Fibroblast of skin of left biceps (primary cell): ENCODE results near the gene CD8B.

ENCODE experiments used
- DNase-seq, 2 experiments: peaks; one replicate each; pipeline ENCODE4 v3.0.0-alpha.2; 2013; ENCODE audit warnings: low read depth in 2 of 2

The CD8B gene

DNA sequence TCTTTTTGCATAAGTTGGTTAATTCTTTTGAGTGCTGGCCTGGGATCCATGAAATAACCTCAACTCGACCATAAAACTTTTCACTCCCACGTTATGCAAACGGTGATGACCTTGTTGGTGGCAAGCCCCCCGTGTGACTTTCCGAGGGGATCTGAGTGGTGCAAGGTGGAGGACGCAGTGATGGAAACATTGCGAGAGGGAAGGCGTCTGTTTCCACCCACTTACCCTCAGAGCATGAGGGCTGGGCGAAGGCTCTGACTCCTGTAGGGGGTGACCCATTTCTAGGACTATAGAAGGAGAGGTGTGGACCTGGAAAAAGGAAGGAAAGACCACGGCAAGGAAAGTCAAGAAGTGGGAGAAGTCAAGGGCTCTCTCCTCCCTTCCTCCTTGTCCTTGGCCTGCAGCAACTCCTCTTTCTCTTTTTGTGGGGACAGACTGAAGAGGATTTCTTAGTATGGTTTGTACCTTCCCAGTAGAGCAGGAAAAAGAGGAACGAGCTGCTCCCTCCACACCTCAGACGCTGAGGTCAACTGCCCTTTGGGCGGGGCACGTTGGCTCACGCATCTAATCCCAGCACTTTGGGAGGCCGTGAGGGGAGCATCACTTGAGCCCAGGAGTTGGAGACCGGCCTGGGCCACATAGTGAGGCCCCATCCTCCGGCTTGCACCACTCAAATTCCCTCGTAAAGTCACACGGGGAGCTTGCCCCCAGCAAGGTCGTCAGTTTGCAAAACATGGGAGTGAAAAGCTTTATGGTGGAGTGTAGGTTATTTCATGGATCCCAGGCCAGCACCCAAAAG, 55.4 kb downstream of the CD8B start:
- no peak for DNase-seq

GRCh38 chr2:86800856-86801567, 60.7 kb downstream of the CD8B start:
- DNase-seq: no peak

GRCh38 chr2:86794861-86795260, 66.8 kb downstream of the CD8B start:
- no peak for DNase-seq

DNA sequence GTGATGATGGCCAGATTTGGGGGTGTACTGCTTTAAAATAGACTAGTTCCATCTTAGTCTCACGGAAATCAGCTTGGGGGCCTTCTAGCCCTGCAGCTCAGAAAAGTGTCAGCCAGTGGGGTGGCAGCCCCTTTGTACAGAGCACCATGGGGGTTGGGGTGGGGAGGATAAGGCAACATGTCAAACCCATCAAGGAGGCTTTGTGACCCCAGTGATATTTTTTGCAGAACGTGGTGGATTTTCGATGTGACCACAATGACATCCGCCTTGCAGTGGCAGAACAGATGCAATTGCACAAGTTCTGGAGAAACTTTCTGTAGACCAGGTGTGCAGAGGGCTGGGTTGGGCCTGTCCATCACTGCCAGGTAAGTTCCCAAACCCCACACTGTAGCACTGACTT, 67.9 kb downstream of the CD8B start:
- DNase-seq: no peak

GRCh38 chr2:86791573-86791972, 70.1 kb downstream of the CD8B start:
- DNase-seq: no peak

- DNase-seq: no peak
These were observed 70.8 kb downstream of the CD8B start, which contains the start of gene CD8A for GRCh38 chr2:86790676-86791572. Gene CD8A, minus strand, starts transcription at chr2:86790913. Its CDS starts 88 bp downstream, at chr2:86790825.

DNA sequence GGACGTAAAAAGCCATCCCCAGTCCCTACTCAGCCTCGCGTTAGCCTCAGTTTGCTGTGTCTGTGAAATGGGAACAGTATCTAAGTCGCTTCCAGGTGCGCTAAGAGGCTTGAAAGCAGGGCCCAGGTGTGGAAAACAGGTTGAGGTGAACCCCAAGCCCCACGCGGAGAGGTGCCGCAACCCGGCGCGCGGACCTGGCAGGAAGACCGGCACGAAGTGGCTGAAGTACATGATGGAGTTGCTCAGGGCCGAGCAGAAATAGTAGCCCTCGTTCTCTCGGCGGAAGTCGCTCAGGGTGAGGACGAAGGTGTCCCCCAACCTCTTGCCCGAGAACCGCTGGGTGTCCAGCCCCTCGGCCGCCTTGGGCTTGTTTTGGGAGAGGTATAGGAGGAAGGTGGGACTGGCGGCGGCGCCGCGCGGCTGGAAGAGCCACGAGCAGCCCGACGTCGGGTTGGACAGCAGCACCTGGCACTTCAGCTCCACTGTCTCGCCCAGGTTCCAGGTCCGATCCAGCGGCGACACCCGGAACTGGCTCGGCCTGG, 71.5 kb downstream of the CD8B start:
- no peak for DNase-seq

DNA sequence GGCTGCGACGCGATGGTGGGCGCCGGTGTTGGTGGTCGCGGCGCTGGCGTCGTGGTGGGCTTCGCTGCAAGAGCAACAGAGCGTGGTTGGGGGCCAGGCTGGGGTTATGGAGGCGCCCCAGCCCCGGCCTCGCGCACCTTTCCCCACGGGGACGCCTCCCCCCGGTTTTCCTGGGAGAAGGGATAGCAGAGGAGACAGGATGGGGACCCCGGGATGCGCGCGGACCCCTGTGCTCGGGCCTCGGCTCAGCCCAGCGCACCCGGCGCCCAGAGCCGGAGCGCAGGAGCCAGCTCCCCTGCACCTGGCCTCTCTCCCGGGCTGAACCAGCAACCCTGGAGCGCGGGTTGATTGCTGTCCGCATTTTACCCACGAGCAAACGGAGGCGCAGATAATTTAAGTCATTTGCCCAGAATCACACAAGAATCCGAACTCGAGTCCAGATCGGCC, 72.0 kb downstream of the CD8B start:
- no peak for DNase-seq

DNA sequence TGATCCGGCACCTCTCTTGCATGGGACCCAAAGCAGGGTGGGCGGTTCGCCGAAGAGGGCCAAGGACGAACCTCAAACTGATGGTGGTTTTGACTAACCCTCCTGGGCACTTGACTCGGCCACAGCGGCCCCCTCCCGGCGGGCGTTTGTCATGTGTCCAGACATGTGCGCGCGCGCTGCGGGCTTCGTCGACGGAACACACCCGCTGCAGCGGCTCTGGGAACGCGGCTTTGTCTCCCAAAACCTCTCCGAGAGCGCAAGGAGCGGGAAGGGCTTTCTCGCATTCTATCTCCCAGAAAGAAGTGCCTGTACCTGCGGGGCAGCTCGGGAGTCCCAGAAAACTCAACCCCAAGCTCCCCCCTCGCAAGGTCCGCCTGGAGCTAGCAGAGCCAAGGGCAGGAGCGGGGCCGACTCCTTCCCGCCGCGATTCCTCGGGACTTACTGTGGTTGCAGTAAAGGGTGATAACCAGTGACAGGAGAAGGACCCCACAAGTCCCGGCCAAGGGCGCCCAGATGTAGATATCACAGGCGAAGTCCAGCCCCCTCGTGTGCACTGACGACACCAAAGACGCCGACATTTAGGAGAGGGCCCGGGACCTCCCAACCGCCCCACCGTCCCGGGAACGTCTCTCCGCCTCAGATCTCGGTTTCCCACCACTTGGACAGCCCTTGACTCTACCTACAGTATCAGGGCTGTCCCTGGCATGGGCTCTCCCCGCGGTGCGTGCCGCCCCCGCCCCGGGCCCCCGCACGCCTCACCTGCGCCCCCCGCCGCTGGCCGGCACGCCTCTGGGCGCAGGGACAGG, 72.6 kb downstream of the CD8B start:
- no peak for DNase-seq

- DNase-seq: no peak
These were observed 73.5 kb downstream of the CD8B start for GRCh38 chr2:86788165-86788564.

- DNase-seq: no peak
These were observed 74.0 kb downstream of the CD8B start for GRCh38 chr2:86787736-86788135.

- no peak for DNase-seq
These were observed 75.6 kb downstream of the CD8B start for GRCh38 chr2:86786001-86786536.

DNA sequence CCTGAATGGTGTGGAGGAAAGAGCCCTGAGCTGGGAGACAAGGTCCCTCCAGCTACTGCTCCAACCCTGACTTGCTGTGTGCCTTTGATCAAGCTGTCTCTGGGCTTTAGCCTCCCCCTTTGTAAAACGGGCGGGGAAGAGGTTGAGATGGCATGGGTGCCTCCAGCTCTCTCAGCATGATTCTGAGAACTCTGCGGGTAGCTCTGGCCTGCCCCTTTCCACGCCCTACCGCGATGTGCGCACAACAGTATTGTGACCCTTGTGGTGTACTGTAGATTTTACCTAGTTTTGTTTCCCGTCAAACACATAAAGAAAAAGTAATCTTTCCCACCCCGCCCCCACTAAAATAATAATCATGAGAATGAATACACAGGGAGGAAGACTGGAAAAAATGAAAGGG, 76.2 kb downstream of the CD8B start:
- DNase-seq: no peak

GRCh38 chr2:86783615-86784339, 77.9 kb downstream of the CD8B start:
- no peak for DNase-seq

DNA sequence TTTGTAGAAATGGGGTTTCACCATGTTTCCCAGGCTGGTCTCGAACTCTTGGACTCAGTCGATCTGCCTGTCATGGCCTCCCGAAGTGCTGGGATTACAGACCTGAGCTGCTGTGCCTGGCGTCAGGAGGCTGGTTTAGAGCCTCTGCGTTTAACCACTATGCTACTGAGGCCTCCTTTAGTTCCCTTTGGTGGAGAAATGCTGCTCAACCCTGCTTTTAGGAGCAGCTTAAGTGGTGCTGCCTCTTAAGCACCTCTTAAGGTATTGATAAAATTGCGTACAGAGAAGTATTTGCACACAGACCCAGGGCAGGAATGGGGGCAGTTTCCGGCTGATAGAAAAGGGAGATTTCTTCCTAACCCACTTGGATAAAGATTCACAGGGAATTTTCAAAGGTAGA, 78.9 kb downstream of the CD8B start:
- no peak for DNase-seq

DNA sequence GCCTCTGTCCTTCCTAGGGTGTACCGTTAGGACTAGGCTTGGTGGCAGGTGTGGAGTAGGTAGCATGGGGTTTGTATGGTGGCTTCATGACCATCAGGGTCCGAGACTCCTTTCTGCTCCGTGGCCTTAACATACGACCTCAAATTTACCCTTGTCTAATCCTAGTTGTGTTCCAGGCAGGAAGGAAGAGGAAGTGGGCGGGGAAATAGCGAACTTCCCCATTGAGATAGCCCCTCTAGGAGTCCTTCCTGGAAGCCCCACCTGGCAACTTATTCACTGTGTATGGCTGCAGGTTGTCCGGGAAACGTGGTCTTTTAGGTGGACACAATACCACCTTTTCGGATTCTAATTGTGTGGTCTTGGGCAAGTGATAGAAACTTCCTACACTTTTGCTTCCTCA, 80.3 kb downstream of the CD8B start:
- DNase-seq: no peak

DNA sequence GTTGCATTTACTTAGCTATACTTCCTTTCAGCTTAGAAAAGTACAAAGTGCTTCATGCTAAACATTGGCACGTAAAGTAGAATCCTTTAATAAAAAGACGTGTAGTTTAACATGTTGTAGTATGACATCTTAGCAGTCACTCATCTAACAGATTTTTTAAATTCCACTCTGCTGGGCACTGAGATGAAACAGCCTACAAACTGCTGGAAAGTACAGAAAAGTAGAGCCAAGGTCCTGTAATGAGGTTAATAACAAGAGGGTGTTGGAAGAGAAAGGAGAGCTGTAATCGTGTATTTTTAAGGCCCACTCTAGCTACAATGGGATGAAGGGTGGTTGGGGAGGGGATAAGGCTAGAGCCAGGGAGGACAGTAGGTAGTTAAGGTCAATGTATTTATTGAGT, 81.7 kb downstream of the CD8B start:
- DNase-seq: no peak

DNA sequence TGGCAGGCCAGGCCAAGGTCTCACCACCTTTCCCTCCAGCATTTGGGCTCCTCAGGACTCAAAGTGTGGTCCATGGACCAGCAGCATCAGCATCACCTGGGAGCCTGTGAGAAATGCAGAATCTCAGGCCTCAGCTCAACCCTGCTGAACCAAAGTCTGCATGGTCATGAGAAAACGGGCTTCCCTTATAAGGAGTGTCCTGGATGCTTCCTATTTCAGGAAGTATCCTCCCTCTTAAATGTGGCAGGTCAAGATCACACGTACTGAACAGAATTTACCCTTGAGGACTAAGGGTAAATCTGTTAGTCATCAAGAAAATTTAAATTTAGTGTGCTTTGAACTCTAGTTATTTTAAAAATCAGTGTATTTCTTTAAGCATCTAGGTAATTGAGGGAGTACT, 82.7 kb downstream of the CD8B start:
- DNase-seq: no peak

- DNase-seq: no peak
These were observed 85.2 kb downstream of the CD8B start for GRCh38 chr2:86776532-86776931.

DNA sequence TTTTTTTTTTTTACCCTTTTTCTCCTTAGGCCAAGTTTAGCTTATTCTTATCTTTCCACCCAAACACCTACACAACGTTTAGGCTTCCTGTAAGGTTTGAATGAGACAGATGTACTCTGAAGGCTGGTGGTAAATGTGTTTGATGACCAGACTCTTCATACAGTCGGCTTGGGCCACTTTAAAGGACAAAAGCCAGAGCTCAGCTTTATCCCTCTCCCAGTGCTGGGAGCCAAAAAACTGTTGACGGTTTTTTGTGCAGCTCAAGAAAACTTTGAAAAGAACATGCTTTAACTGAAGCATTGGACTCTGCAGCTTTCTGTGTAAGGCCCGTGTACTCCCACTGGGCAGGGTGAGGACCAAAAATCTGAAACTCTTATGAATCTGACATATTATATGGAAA, 86.3 kb downstream of the CD8B start:
- DNase-seq: no peak
